ENCODE measurements around the gene EXOSC10.
"Not testable (repeated sequence)": the region's sequence is repeated elsewhere in the genome, so short reads cannot be mapped to it uniquely, and the experiment has no call there.

- TF ChIP-seq POLR2A, CTCF (IDR thresholded peaks at IDR 0.05): not testable (repeated sequence)
These were observed 35.6 kb downstream of the EXOSC10 start for GRCh38 chr1:11063937-11064537.

Measured in adrenal gland (tissue), 5 donors.